ENCODE measurements around the gene STK32C. TPM values are rescaled to one million over a fixed set of nuclear protein-coding genes. Genes with fewer than 3 reads are reported as not detected.

STK32C gene
- total RNA-seq, 1 donor from 2014 or later = 2.5 TPM

DNA sequence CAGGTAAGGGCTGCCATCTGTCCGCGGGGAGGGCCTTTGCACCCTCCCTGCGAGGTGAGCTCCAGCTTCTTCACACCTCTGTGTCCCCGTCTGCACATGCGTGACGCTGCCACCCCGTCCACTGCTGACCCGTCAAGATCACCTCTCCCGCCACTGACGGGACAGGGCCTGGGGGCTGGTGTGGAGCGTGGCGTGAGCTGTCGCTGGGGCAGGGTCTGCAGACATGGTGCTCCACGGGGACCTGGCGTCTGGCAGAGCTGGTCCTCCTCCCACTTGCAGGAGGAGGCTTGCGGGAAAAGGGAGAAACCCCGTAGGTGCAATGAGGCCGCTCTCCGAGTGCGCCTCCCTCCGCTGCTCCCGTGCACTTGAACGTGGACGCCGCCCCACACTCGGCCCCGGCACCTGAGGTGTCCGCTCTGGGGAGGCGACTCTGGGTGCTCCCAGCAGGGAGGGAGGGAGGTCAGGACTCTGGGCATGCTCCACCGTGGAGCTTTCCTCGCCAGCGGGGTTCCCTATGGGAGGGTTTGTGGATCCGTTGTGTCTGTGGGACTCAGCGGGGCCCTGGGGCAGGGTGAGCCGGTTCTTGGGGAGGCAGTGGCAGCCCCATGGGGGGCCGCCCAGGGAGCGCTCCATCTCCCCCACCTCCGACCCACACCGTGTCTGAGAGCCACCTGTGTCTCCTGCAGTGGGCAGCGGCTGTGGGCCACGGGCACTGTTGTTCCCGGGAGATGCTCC, 138.6 kb downstream of the STK32C start:
- H3K9ac ChIP-seq = no peak overlapping the region
- TF ChIP-seq EZH2phosphoT487 (IDR thresholded peaks at IDR 0.05) (no peak), EZH2 (IDR thresholded peaks at IDR 0.05) (no peak)
- TF ChIP-seq, protein P1, sequence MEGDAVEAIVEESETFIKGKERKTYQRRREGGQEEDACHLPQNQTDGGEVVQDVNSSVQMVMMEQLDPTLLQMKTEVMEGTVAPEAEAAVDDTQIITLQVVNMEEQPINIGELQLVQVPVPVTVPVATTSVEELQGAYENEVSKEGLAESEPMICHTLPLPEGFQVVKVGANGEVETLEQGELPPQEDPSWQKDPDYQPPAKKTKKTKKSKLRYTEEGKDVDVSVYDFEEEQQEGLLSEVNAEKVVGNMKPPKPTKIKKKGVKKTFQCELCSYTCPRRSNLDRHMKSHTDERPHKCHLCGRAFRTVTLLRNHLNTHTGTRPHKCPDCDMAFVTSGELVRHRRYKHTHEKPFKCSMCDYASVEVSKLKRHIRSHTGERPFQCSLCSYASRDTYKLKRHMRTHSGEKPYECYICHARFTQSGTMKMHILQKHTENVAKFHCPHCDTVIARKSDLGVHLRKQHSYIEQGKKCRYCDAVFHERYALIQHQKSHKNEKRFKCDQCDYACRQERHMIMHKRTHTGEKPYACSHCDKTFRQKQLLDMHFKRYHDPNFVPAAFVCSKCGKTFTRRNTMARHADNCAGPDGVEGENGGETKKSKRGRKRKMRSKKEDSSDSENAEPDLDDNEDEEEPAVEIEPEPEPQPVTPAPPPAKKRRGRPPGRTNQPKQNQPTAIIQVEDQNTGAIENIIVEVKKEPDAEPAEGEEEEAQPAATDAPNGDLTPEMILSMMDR (IDR thresholded peaks at IDR 0.05) = no peak
- H2AFZ ChIP-seq (replicated peaks) = no peak overlapping the region
- peaks cover 5% of the 10 kb centered on the region for H3K9me3 Mint-ChIP-seq
- H3F3A ChIP-seq (ENCODE audit: low read depth) = no peaks in the 10 kb centered on the region
- H3K36me3 Mint-ChIP-seq = no peaks in the 10 kb centered on the region
- H3K4me1 ChIP-seq = no peaks in the 10 kb centered on the region
- peaks cover 12% of the 10 kb centered on the region for H3K27me3 Mint-ChIP-seq (ENCODE audit: insufficient read depth, low read depth)
- no peak overlapping the region for H3K4me2 ChIP-seq
- H3K4me3 Mint-ChIP-seq = no peak overlapping the region
- no peak for DNase-seq (ENCODE audit: low spot score)
- no peaks in the 10 kb centered on the region for H3K27me3 ChIP-seq
- no peaks in the 10 kb centered on the region for H3K79me2 ChIP-seq (ENCODE audit: low read depth)
- H3K4me1 Mint-ChIP-seq = peaks cover 9% of the 10 kb centered on the region
- H3K4me3 ChIP-seq = no peak overlapping the region
- H3K27ac ChIP-seq = no peak overlapping the region
- no peaks in the 10 kb centered on the region for H3K36me3 ChIP-seq
- H3K27ac Mint-ChIP-seq = no peak overlapping the region
- H3K9me3 ChIP-seq (ENCODE audit: low read depth) = no peaks in the 10 kb centered on the region
- H4K20me1 ChIP-seq (ENCODE audit: low read depth) = no peaks in the 10 kb centered on the region

DNA sequence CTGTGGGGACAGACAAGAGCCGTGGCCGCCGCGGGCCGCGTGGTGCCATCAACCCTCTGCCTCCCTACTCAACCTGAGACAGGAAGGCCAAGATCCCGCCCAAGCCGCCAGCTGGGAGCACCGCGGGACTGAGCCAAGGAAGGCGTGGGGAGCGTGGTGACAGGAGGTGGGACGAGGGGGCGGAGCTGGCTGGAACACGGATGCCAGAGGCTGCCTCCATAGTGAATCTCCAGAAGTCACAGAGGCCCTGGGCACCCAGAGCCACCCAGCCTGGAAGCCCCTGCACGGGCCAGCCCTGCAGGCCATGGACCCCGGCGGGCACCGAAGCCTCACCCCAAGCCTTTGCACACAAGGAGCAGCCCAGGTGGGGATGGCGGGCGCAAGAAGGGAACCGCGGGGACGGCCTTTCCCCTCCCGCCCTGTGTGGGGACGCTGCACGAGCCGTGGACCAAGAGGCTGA, 139.1 kb downstream of the STK32C start:
- no peak overlapping the region for H3K4me2 ChIP-seq
- H4K20me1 ChIP-seq (ENCODE audit: low read depth) = no peaks in the 10 kb centered on the region
- H3K27me3 Mint-ChIP-seq (ENCODE audit: insufficient read depth, low read depth) = peaks cover 12% of the 10 kb centered on the region
- no peak overlapping the region for H3K9ac ChIP-seq
- no peaks in the 10 kb centered on the region for H3F3A ChIP-seq (ENCODE audit: low read depth)
- H3K27ac ChIP-seq = no peak overlapping the region
- TF ChIP-seq EZH2phosphoT487 (IDR thresholded peaks at IDR 0.05) (no peak), EZH2 (IDR thresholded peaks at IDR 0.05) (no peak)
- TF ChIP-seq, protein P1 (IDR thresholded peaks at IDR 0.05) = no peak
- no peak overlapping the region for H3K4me3 Mint-ChIP-seq
- H3K9me3 ChIP-seq (ENCODE audit: low read depth) = no peaks in the 10 kb centered on the region
- peaks cover 9% of the 10 kb centered on the region for H3K4me1 Mint-ChIP-seq
- no peak overlapping the region for H2AFZ ChIP-seq (replicated peaks)
- H3K79me2 ChIP-seq (ENCODE audit: low read depth) = no peaks in the 10 kb centered on the region
- no peak overlapping the region for H3K27ac Mint-ChIP-seq
- no peaks in the 10 kb centered on the region for H3K36me3 Mint-ChIP-seq
- DNase-seq (ENCODE audit: low spot score) = no peak
- H3K4me1 ChIP-seq = no peaks in the 10 kb centered on the region
- H3K36me3 ChIP-seq = no peaks in the 10 kb centered on the region
- H3K4me3 ChIP-seq = no peak overlapping the region
- peaks cover 5% of the 10 kb centered on the region for H3K9me3 Mint-ChIP-seq
- peaks cover 1% of the 10 kb centered on the region for H3K27me3 ChIP-seq

DNA sequence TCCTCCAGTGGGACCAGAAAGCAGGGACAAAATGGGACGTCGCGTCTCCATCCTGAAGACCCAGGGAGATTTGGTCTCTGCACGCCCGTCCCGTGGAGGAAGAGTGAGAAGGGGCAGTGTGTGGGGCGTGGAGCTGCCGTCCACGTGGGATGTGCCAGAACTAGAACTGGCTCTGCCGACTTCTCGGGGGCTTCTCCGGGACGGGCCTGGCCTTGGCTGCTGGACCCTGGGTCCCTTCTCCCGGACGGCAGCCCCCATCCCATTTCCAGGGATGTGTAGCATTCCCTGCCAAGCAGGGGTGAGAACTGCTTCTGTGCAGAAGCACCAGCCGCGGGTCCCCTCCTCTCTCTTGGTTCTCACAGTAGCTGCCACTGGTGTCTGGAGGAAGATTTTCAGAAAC, 139.8 kb downstream of the STK32C start:
- H3F3A ChIP-seq (ENCODE audit: low read depth) = no peaks in the 10 kb centered on the region
- no peak overlapping the region for H3K4me3 Mint-ChIP-seq
- H3K27me3 Mint-ChIP-seq (ENCODE audit: insufficient read depth, low read depth) = peaks cover 12% of the 10 kb centered on the region
- H3K36me3 Mint-ChIP-seq = no peaks in the 10 kb centered on the region
- H3K4me1 ChIP-seq = peaks cover 3% of the 10 kb centered on the region
- DNase-seq (ENCODE audit: low spot score) = no peak
- no peaks in the 10 kb centered on the region for H3K9me3 Mint-ChIP-seq
- no peaks in the 10 kb centered on the region for H3K36me3 ChIP-seq
- no peak for TF ChIP-seq EZH2phosphoT487 (IDR thresholded peaks at IDR 0.05)
- no peak for TF ChIP-seq EZH2 (IDR thresholded peaks at IDR 0.05)
- TF ChIP-seq, protein P1 (IDR thresholded peaks at IDR 0.05) = no peak
- H2AFZ ChIP-seq (replicated peaks) = no peak overlapping the region
- H3K4me2 ChIP-seq = no peak overlapping the region
- H3K9ac ChIP-seq = no peak overlapping the region
- H3K4me3 ChIP-seq = no peak overlapping the region
- peaks cover 5% of the 10 kb centered on the region for H3K4me1 Mint-ChIP-seq
- H3K27ac ChIP-seq = no peak overlapping the region
- H3K27me3 ChIP-seq = peaks cover 8% of the 10 kb centered on the region
- no peaks in the 10 kb centered on the region for H3K9me3 ChIP-seq (ENCODE audit: low read depth)
- H4K20me1 ChIP-seq (ENCODE audit: low read depth) = no peaks in the 10 kb centered on the region
- no peaks in the 10 kb centered on the region for H3K79me2 ChIP-seq (ENCODE audit: low read depth)
- H3K27ac Mint-ChIP-seq = no peak overlapping the region

All from neural progenitor cell (in vitro differentiated cells).